ENCODE measurements around the gene BMP3. TPM values are rescaled to one million over a fixed set of nuclear protein-coding genes. Genes with fewer than 3 reads are reported as not detected.

Gene BMP3, protein sequence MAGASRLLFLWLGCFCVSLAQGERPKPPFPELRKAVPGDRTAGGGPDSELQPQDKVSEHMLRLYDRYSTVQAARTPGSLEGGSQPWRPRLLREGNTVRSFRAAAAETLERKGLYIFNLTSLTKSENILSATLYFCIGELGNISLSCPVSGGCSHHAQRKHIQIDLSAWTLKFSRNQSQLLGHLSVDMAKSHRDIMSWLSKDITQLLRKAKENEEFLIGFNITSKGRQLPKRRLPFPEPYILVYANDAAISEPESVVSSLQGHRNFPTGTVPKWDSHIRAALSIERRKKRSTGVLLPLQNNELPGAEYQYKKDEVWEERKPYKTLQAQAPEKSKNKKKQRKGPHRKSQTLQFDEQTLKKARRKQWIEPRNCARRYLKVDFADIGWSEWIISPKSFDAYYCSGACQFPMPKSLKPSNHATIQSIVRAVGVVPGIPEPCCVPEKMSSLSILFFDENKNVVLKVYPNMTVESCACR
- 18.2 TPM for total RNA-seq
- long read RNA-seq, full-length matches to known transcripts = 20 of 34 reads
- long read RNA-seq, partial matches to known transcripts = 8 of 34 reads
- long read RNA-seq, other reads (novel, unspliced or antisense) = 6 of 34 reads

DNA sequence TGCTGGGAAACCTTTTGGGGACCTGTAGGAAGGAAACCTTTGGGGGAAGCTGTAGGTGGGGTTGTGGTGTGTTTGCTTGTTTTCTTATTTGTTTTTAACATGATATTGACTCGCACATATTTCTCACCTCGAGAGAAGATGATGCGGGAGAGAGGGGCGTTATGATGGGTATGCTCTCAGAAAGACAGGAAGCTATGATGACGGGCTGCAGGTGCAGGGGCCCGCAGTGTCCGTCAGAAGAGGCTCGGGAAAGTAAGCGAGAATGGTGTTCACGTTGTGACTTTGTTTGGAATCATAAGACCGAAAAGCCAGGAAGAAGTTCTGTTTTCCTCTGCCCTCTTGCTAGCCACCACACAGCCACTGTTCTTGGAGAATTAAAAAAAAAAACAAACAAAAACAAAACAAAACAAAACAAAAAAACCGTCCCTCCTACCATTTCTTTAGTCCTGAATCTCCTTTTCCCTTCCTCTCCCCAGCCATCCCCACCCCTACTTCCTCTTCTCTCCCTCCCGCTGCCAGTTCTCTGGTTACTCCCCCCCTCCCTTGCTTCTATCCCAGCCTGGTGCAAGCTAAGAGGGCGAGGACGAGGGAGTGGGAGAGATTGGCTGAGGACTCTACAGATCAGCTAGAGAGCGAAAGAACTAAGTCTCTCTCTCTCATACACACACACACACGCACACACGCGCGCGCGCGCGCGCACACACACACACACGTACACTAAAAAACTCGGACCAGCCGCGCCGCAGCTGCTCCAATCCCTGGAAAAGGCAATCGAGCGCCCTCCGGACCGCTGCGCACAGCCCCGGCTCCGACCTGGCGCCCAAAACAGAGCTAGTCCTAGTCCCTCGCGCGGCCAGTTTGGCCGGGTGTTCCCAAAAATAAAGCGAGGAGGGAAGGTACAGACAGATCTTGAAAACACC is at the start of gene BMP3:
TSS of gene BMP3 (plus strand) at position 648 of the 920 bp plus-strand sequence. CDS start 577 bp downstream, outside the sequence.
- TF ChIP-seq, protein P1, sequence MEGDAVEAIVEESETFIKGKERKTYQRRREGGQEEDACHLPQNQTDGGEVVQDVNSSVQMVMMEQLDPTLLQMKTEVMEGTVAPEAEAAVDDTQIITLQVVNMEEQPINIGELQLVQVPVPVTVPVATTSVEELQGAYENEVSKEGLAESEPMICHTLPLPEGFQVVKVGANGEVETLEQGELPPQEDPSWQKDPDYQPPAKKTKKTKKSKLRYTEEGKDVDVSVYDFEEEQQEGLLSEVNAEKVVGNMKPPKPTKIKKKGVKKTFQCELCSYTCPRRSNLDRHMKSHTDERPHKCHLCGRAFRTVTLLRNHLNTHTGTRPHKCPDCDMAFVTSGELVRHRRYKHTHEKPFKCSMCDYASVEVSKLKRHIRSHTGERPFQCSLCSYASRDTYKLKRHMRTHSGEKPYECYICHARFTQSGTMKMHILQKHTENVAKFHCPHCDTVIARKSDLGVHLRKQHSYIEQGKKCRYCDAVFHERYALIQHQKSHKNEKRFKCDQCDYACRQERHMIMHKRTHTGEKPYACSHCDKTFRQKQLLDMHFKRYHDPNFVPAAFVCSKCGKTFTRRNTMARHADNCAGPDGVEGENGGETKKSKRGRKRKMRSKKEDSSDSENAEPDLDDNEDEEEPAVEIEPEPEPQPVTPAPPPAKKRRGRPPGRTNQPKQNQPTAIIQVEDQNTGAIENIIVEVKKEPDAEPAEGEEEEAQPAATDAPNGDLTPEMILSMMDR (IDR thresholded peaks at IDR 0.05) = no peak
- peak within 1 kb of the TSS; percentile 52 for H3K4me3 ChIP-seq
- ATAC-seq (peak; percentile 80 to 87), DNase-seq (peak; percentile 75)
- no peaks in the 10 kb centered on the region for H3K36me3 ChIP-seq
- H3K9me3 ChIP-seq = no peaks in the 10 kb centered on the region
- peaks cover 7% of the 10 kb centered on the region for H3K4me1 ChIP-seq
- intact Hi-C loops (cut with DNase I) = no loop called here
- H3K27ac ChIP-seq = peak within 1 kb of the TSS; percentile 64
- peaks cover 39% of the 10 kb centered on the region for H3K27me3 ChIP-seq (ENCODE audit: low read depth)

- H3K9me3 ChIP-seq = no peaks in the 10 kb centered on the region
- no peak overlapping the region for H3K27ac ChIP-seq
- no peak overlapping the region for H3K4me3 ChIP-seq
- DNase-seq (no peak), ATAC-seq (no peak)
- intact Hi-C loops (cut with DNase I) = no loop called here
- H3K27me3 ChIP-seq (ENCODE audit: low read depth) = no peaks in the 10 kb centered on the region
- H3K4me1 ChIP-seq = no peaks in the 10 kb centered on the region
- H3K36me3 ChIP-seq = no peaks in the 10 kb centered on the region
- TF ChIP-seq, protein P1 (IDR thresholded peaks at IDR 0.05) = no peak
Measured at GRCh38 chr4:80986011-80986410, 44.5 kb upstream of the BMP3 start.

DNA sequence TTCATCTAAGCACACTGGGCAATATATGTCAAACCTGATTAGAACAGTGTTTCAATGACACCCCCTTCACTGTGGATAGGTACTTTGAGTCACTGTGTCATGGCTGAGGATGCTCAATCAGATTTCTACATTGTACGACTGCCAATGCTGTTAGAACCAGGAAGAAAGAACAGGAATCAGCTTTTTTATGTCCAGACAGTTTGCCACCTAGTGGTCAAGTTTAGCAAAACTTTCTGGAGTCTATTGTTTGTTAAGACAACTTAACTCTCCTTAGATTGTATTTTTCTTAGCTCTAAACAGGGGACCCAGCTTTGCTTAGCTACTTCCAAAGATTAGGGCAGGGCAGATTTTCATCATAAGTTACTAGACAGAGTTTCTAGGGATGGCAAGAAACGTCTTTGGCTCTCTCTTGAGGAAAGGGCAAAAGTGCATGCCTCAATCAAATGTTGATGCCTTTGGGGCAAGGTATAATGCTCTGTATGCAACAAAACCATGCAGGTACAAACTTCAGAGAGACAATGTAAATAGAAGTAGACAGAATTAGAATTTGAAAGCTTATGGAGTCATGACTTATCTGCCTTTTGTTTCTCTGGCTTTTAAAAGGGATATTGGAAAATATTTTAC is 40.5 kb upstream of the BMP3 start:
- intact Hi-C loops (cut with DNase I) = no loop called here
- Histone ChIP-seq H3K9me3 (no peaks in the 10 kb centered on the region), H3K36me3 (no peaks in the 10 kb centered on the region), H3K27me3 (ENCODE audit: low read depth) (no peaks in the 10 kb centered on the region), H3K4me3 (no peak overlapping the region), H3K4me1 (no peaks in the 10 kb centered on the region), H3K27ac (no peak overlapping the region)
- DNase-seq (no peak), ATAC-seq (peak; percentile 66 to 72)
- TF ChIP-seq, protein P1 (IDR thresholded peaks at IDR 0.05) = peak; percentile 65

GRCh38 chr4:80990851-80991250 is 39.7 kb upstream of the BMP3 start:
- no peaks in the 10 kb centered on the region for H3K27me3 ChIP-seq (ENCODE audit: low read depth)
- no peaks in the 10 kb centered on the region for H3K9me3 ChIP-seq
- H3K36me3 ChIP-seq = no peaks in the 10 kb centered on the region
- ATAC-seq = no peak
- TF ChIP-seq, protein P1 (IDR thresholded peaks at IDR 0.05) = no peak
- DNase-seq = no peak
- H3K27ac ChIP-seq = no peak overlapping the region
- intact Hi-C loops (cut with DNase I) = no loop called here
- no peak overlapping the region for H3K4me3 ChIP-seq
- no peaks in the 10 kb centered on the region for H3K4me1 ChIP-seq

DNA sequence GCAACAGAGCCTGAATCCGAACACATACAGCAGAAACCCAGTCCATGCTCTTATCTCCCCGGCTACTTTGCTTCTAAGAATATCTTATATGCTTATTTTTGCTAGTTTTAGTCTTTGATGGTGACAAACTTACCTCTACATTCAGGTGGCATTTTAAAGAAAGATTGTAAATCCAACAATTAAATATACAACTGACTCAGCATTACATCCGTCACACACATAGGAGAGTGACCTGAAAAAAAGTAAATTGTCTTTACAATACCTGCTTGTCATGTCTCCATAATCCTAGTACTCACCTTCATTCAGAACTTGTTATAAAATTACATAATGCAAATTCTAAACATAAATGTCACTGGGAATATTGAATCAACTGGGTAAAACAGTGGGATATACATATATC is 30.6 kb upstream of the BMP3 start:
- no peaks in the 10 kb centered on the region for H3K9me3 ChIP-seq
- no peak overlapping the region for H3K4me3 ChIP-seq
- H3K27me3 ChIP-seq (ENCODE audit: low read depth) = no peaks in the 10 kb centered on the region
- no peak overlapping the region for H3K27ac ChIP-seq
- H3K36me3 ChIP-seq = no peaks in the 10 kb centered on the region
- intact Hi-C loops (cut with DNase I) = no loop called here
- ATAC-seq (no peak), DNase-seq (no peak)
- TF ChIP-seq, protein P1 (IDR thresholded peaks at IDR 0.05) = no peak
- H3K4me1 ChIP-seq = no peaks in the 10 kb centered on the region

Data from lower lobe of right lung (tissue), 2 donors.